GM12878 (cell line): ENCODE data around the gene USP9X. TPM values are rescaled to one million over a fixed set of nuclear protein-coding genes. Genes with fewer than 3 reads are reported as not detected.

ENCODE experiments used
- CBFB ChIP-seq: IDR thresholded peaks from 2 replicates; pipeline ENCODE4 v1.6.1; 2016; ENCODE audit warnings: antibody characterized with exemption, low read depth
- CEBPB ChIP-seq, 2 experiments: fragments of 150-350 bp in 1 of 2; IDR thresholded peaks; 2 replicates each; pipeline ENCODE4 v1.6.1; 2012 to 2014; ENCODE audit warnings: low read depth in 2 of 2, low read length in 2 of 2, borderline replicate concordance in 1 of 2, inconsistent platforms in 1 of 2
- CREB1 ChIP-seq: IDR thresholded peaks from 2 replicates; pipeline ENCODE4 v1.6.1; 2012; ENCODE audit warnings: low read depth, mild to moderate bottlenecking, inconsistent platforms
- HDAC6 ChIP-seq: fragments of 200-600 bp; sonication (generic); IDR thresholded peaks from one replicate; pipeline ENCODE4 v1.8.0; 2017; ENCODE audit warnings: antibody characterized with exemption; ENCODE audit not compliant: unreplicated experiment
- HDGF ChIP-seq: fragments of 450-650 bp; IDR thresholded peaks from 2 replicates; pipeline ENCODE4 v1.6.1; 2016; ENCODE audit warnings: antibody characterized with exemption
- KAT2A ChIP-seq: conservative IDR thresholded peaks from 2 replicates; pipeline ENCODE4 v1.6.1; 2011; ENCODE audit warnings: low read depth, low read length; ENCODE audit not compliant: control insufficient read depth
- NBN ChIP-seq: fragments of 450-650 bp; IDR thresholded peaks from 2 replicates; pipeline ENCODE4 v1.6.1; 2016
- NR2C2 ChIP-seq: IDR thresholded peaks from 2 replicates; pipeline ENCODE4 v1.6.1; 2011; ENCODE audit warnings: borderline replicate concordance, low read depth; ENCODE audit not compliant: control insufficient read depth, insufficient read length
- NR2F1 ChIP-seq: fragments of 450-650 bp; conservative IDR thresholded peaks from 2 replicates; pipeline ENCODE4 v1.6.1; 2017; ENCODE audit warnings: mild to moderate bottlenecking
- NRF1 ChIP-seq: conservative IDR thresholded peaks from 2 replicates; pipeline ENCODE4 v1.6.1; 2011; ENCODE audit warnings: mild to moderate bottlenecking, low read depth, low read length, improper control_type of control experiment
- PAX8 ChIP-seq: fragments of 450-650 bp; IDR thresholded peaks from 2 replicates; pipeline ENCODE4 v1.6.1; 2017; ENCODE audit warnings: mild to moderate bottlenecking, moderate library complexity
- POLR2AphosphoS2 ChIP-seq: IDR thresholded peaks from 2 replicates; pipeline ENCODE4 v1.6.1; 2011; ENCODE audit warnings: low read depth, mild to moderate bottlenecking, low read length, improper control_type of control experiment, moderate library complexity
- POU2F2 ChIP-seq: IDR thresholded peaks from 3 replicates; pipeline ENCODE4 v1.6.1; 2011; ENCODE audit warnings: low read depth, mild to moderate bottlenecking, low read length, borderline replicate concordance
- SIX5 ChIP-seq: IDR thresholded peaks from 2 replicates; pipeline ENCODE4 v1.6.1; 2011; ENCODE audit warnings: mild to moderate bottlenecking, low read depth, low read length, moderate library complexity; ENCODE audit not compliant: severe bottlenecking
- SMAD1 ChIP-seq: fragments of 450-650 bp; IDR thresholded peaks from 2 replicates; pipeline ENCODE4 v1.6.1; 2018; ENCODE audit warnings: mild to moderate bottlenecking, low read depth; ENCODE audit not compliant: partially characterized antibody
- SREBF1 ChIP-seq: IDR thresholded peaks from 2 replicates; pipeline ENCODE4 v1.6.1; 2012; ENCODE audit warnings: mild to moderate bottlenecking, low read length
- SUZ12 ChIP-seq: fragments of 200-600 bp; sonication (generic); IDR thresholded peaks from one replicate; pipeline ENCODE4 v1.6.1; 2018; ENCODE audit warnings: antibody characterized with exemption, mild to moderate bottlenecking; ENCODE audit not compliant: unreplicated experiment
- TARDBP ChIP-seq: IDR thresholded peaks from 2 replicates; pipeline ENCODE4 v1.6.1; 2016; ENCODE audit warnings: borderline replicate concordance
- TCF12 ChIP-seq: IDR thresholded peaks from 2 replicates; pipeline ENCODE4 v1.6.1; 2011; ENCODE audit warnings: low read depth, mild to moderate bottlenecking, low read length
- TCF3 ChIP-seq: IDR thresholded peaks from 2 replicates; pipeline ENCODE4 v1.6.1; 2012; ENCODE audit warnings: low read depth, mild to moderate bottlenecking, low read length, borderline replicate concordance; ENCODE audit not compliant: insufficient read depth
- YY1 ChIP-seq: IDR thresholded peaks from 2 replicates; pipeline ENCODE4 v1.6.1; 2011; ENCODE audit warnings: low read depth, mild to moderate bottlenecking, low read length
- ZBTB33 ChIP-seq: fragments of 450-650 bp; IDR thresholded peaks from 2 replicates; pipeline ENCODE4 v1.6.1; 2017; ENCODE audit warnings: mild to moderate bottlenecking
- ZNF24 ChIP-seq: fragments of 450-650 bp; IDR thresholded peaks from 2 replicates; pipeline ENCODE4 v1.6.1; 2017; ENCODE audit warnings: antibody characterized with exemption, mild to moderate bottlenecking
- ZNF384 ChIP-seq: IDR thresholded peaks from 2 replicates; pipeline ENCODE4 v1.6.1; 2012; ENCODE audit warnings: low read depth, mild to moderate bottlenecking, low read length, improper control_type of control experiment, borderline replicate concordance
- ZSCAN29 ChIP-seq: fragments of 450-650 bp; IDR thresholded peaks from 2 replicates; pipeline ENCODE4 v1.6.1; 2017; ENCODE audit warnings: mild to moderate bottlenecking, moderate library complexity
- polyA plus RNA-seq, 11 experiments: library from polyadenylated mRNA; depleted of rRNA in 4 of 11; unstranded in 6 of 11; stranded (reverse) in 5 of 11; fragments of >200 nt; fragmentation: Nextera tagmentation in 4 of 11; fragmentation: Illumina TruSeq in 1 of 11; extraction: Ambion mirVana in 4 of 11; extraction: Trizol in 1 of 11; gene quantifications; 1 replicate in 1 of 11; 2 replicates in 10 of 11; pipeline versions ENCODE4 v1.2.1 to v1.2.3, GENCODE V29; 2011 to 2016; ENCODE audit warnings: inconsistent platforms in 2 of 11, missing spikeins in 2 of 11, low read depth in 1 of 11
- total RNA-seq, 4 experiments: library from RNA; depleted of rRNA in 3 of 4; stranded (reverse); fragments of >200 nt in 3 of 4; fragmentation: Illumina TruSeq in 1 of 4; extraction: Trizol in 1 of 4; gene quantifications; 2 replicates each; pipeline versions ENCODE4 v1.2.1 to v1.2.3, GENCODE V29; 2013 to 2021
- TF ChIP-seq, protein P1 (sequence below): IDR thresholded peaks from 2 replicates; pipeline ENCODE4 v1.6.1; 2011; ENCODE audit warnings: low read depth, low read length, improper control_type of control experiment, borderline replicate concordance

USP9X gene
- total and polyA plus RNA-seq, 10 of the 15 experiments (the other 5 are each of a cell fraction or from before 2014, with no cell fraction given) = 9.3 to 61.6 (median 31.7) TPM

DNA sequence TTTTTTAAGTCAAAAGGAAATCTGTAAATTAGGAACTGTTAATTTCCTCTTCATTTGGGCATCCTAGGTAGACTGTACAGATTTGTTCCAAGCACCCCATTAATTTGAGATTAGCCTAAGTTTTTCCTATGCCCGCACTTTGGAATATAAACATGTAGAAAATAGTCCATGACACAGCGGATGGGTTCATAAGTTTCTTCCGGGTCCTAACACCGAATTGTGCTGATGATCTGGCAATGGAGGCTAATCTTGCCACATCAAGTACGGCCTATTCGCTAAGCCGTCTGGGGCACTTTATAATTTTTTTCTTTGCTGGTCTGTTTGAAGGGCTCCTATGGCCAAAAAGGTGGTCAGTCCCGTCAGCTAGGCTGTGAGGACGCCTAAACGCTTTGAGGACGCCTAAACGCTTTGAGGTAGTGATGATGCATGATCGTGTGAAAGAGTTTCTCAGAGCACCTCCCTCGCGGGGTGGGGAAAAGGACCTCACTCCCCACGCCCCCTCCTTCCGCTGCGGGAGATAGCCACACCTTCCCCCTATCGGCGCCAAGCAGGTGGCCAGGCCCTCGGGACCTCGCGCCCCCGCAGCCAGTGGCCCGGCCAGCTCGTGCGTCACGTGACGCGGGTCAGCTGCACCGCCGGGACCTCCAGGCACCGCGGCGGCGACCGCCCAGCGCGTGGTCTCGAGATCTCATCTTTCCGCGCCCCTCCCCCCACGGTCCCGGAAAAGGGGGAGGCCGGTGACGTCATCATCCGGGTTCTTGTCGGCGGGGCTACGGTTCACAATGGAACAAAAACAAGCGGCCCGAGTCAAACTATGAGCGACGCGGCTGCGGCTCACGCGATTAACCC, 977 bp upstream of the USP9X start (continued):
- peak; percentile 88 for TF ChIP-seq SMAD1
- peak; percentile 96 for TF ChIP-seq NR2F1
- peak; percentile 83; the same call in 1 of the 2 replicates for TF ChIP-seq POLR2AphosphoS2
- TF ChIP-seq PAX8 = no peak
- peak; percentile 13; the same call in 1 of the 2 replicates for TF ChIP-seq ZNF384
- 0 out of 2 replicates have a peak, but pooled peaks have one; percentile 44 for TF ChIP-seq ZNF24
- TF ChIP-seq NR2C2 = no peak
- no peak for TF ChIP-seq CEBPB (IDR thresholded peaks at IDR 0.05; ENCODE audit: borderline replicate concordance in 1 of 2, low read depth in 2 of 2, low read length in 2 of 2)
- no peak for TF ChIP-seq SUZ12
- no peak for TF ChIP-seq NRF1
- no peak; the same call in 1 of the 2 replicates for TF ChIP-seq CBFB
- TF ChIP-seq POU2F2 = peak; percentile 29; the same call in 1 of the 3 replicates
- peak; percentile 95 for TF ChIP-seq TCF12
- peak; percentile 75; the same call in 1 of the 2 replicates for TF ChIP-seq TARDBP
- peak; percentile 96 for TF ChIP-seq TCF3
- TF ChIP-seq ZBTB33 = no peak
- TF ChIP-seq ZSCAN29 = no peak
- no peak; the same call in 1 of the 2 replicates for TF ChIP-seq SREBF1
- TF ChIP-seq YY1 = peak; percentile 59
- TF ChIP-seq NBN = peak; percentile 100
- TF ChIP-seq CREB1 = peak; percentile 95
- no peak for TF ChIP-seq KAT2A
- peak; percentile 22 for TF ChIP-seq HDAC6
- no peak for TF ChIP-seq SIX5
- TF ChIP-seq, protein P1, sequence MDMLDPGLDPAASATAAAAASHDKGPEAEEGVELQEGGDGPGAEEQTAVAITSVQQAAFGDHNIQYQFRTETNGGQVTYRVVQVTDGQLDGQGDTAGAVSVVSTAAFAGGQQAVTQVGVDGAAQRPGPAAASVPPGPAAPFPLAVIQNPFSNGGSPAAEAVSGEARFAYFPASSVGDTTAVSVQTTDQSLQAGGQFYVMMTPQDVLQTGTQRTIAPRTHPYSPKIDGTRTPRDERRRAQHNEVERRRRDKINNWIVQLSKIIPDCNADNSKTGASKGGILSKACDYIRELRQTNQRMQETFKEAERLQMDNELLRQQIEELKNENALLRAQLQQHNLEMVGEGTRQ = peak; percentile 92
- peak; percentile 26; the same call in 1 of the 2 replicates for TF ChIP-seq HDGF
